Panc1 (cell line): ENCODE results near the gene PDK2. TPM values are rescaled to one million over a fixed set of nuclear protein-coding genes. Genes with fewer than 3 reads are reported as not detected.

ENCODE experiments used
- ATAC-seq: fragments of 200-7000 bp; cut with Tn5 transposase; 2 replicates; pipeline ENCODE4 v1.9.1; 2020; ENCODE audit warnings: mild to moderate bottlenecking, moderate library complexity
- BruUV-seq: library from RNA; stranded (reverse); fragments of 400-500 nt; replicated peaks from 2 replicates; lab custom pipeline; 2021; lab: Mats Ljungman, UMichigan
- CTCF ChIA-PET: fragments of 300-600 bp; sonication (Branson Sonifier 250); formaldehyde crosslinking; loops from one replicate; lab custom pipeline; 2022; ENCODE audit warnings: antibody characterized with exemption; lab: Charles Lee
- POLR2A ChIA-PET: fragments of 300-600 bp; sonication (Branson Sonifier 250); formaldehyde crosslinking; loops from one replicate; lab custom pipeline; 2022; ENCODE audit warnings: antibody characterized with exemption; lab: Charles Lee
- DNase-seq: peaks from one replicate; pipeline ENCODE4 v3.0.0-alpha.2; 2010; ENCODE audit warnings: low read depth, low spot score
- H3K27ac ChIP-seq: 2 replicates; pipeline ENCODE4 v1.5.1; 2011; ENCODE audit warnings: mild to moderate bottlenecking, low read length, inconsistent platforms
- H3K27me3 ChIP-seq: fragments of 200-500 bp; sonication (Bioruptor generic); 2 replicates; pipeline ENCODE4 v1.6.0; 2014; ENCODE audit warnings: low read length, inconsistent platforms; ENCODE audit not compliant: control insufficient read depth, insufficient read depth
- H3K36me3 ChIP-seq: fragments of 200-500 bp; sonication (Bioruptor generic); 2 replicates; pipeline ENCODE4 v1.5.1; 2014; ENCODE audit warnings: inconsistent platforms, mild to moderate bottlenecking, low read length, moderate library complexity; ENCODE audit not compliant: control insufficient read depth, insufficient read depth
- H3K4me1 ChIP-seq: 2 replicates; pipeline ENCODE4 v1.5.1; 2011; ENCODE audit warnings: inconsistent platforms, mild to moderate bottlenecking, low read length, moderate library complexity; ENCODE audit not compliant: control insufficient read depth, insufficient read depth
- H3K4me3 ChIP-seq, 2 experiments: 2 replicates each; pipeline ENCODE4 v1.5.1; 2011 to 2012; ENCODE audit warnings: low read depth in 2 of 2, low read length in 2 of 2, mild to moderate bottlenecking in 2 of 2, inconsistent platforms in 1 of 2, moderate library complexity in 1 of 2
- H3K9me3 ChIP-seq: fragments of 200-500 bp; sonication (Bioruptor generic); 2 replicates; pipeline ENCODE4 v1.5.1; 2014; ENCODE audit warnings: low read depth, mild to moderate bottlenecking, inconsistent platforms, low read length, moderate library complexity; ENCODE audit not compliant: control insufficient read depth, insufficient read depth
- POLR2AphosphoS5 ChIP-seq: IDR thresholded peaks from 2 replicates; pipeline ENCODE4 v1.6.1; 2012; ENCODE audit warnings: mild to moderate bottlenecking, low read depth, low read length, moderate library complexity
- REST ChIP-seq, 2 experiments: IDR thresholded peaks; 2 replicates each; pipeline ENCODE4 v1.6.1; 2011 to 2012; ENCODE audit warnings: low read depth in 2 of 2, control low read depth in 1 of 2, low read length in 1 of 2, mild to moderate bottlenecking in 1 of 2, moderate library complexity in 1 of 2; ENCODE audit not compliant: insufficient read depth in 1 of 2
- SIN3A ChIP-seq: IDR thresholded peaks from 2 replicates; pipeline ENCODE4 v1.6.1; 2012; ENCODE audit warnings: low read depth, mild to moderate bottlenecking, low read length, moderate library complexity, borderline replicate concordance; ENCODE audit not compliant: insufficient read depth
- TCF7L2 ChIP-seq: IDR thresholded peaks from 2 replicates; pipeline ENCODE4 v1.6.1; 2011; ENCODE audit warnings: mild to moderate bottlenecking, low read depth, low read length, inconsistent platforms
- in situ Hi-C: cut with HindIII; loops from 2 replicates; pipeline ENCODE4 v1.10.0; 2016; ENCODE audit warnings: low sequenced_read_pairs, low pct_unique_long_range_greater_than_20kb
- intact Hi-C: fragments of 100-400 bp; cut with micrococcal nuclease; formaldehyde crosslinking; loops from one replicate; pipeline ENCODE4 v1.10.0; 2022; ENCODE audit not compliant: unreplicated experiment
- total RNA-seq: library from RNA; stranded (reverse); gene quantifications from one replicate; pipeline ENCODE4 v1.2.1, GENCODE V29; 2021; ENCODE audit not compliant: unreplicated experiment
- TF ChIP-seq, protein P1 (sequence below): fragments of 450-650 bp; IDR thresholded peaks from 2 replicates; pipeline ENCODE4 v1.5.1; 2017; ENCODE audit warnings: mild to moderate bottlenecking

PDK2 gene
- total RNA-seq, 1 experiment from 2014 or later = 46.0 TPM

DNA sequence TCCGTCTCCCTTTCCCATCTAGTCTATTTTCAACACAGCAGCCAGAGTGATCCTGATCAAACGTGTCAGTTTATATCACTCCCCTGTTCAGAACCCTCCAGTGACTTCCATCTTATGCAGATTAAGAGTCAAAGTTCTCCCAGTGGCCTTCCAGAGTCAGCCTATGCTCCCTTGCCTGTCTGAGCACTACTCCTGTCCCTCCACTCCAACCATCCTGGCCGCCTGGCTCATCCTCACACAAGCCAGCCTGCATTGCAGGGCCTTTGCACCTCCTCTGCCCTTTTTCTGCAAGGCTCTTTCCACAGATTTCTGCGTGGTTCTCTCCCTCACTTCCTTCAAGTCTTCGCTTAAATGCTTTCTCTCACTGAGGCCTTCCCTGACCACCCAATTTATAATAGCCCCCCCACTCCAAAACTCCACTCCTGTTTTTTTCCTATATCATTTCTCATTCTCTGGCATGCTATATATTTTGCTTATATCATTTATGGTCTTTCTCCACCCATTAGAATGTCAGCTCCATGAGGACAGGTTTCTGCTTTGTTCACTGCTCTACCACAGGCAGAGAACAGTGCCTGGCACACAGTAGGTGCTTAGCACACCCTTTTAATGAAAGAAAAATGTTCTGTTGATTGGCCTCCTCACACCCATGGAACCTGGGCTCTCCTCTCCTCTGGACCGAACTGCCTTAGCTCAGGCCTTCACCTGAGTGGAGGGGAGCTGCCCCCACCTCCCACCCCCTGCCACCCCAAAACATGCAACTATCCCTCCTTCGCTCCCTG is 25.5 kb downstream of the PDK2 start:
- DNase-seq = no peak
- in situ Hi-C loops = no loop called here
- Histone ChIP-seq H3K9me3 (no peaks in the 10 kb centered on the region), H3K36me3 (no peaks in the 10 kb centered on the region), H3K27ac (no peak overlapping the region), H3K4me3 (no peak overlapping the region), H3K4me1 (peaks cover 6% of the 10 kb centered on the region; the same call in 1 of the 2 replicates), H3K27me3 (no peaks in the 10 kb centered on the region)
- TF ChIP-seq TCF7L2 (no peak), POLR2AphosphoS5 (no peak), REST (IDR thresholded peaks at IDR 0.05; ENCODE audit: insufficient read depth in 1 of 2, low read depth in 2 of 2, low read length in 1 of 2) (no peak), SIN3A (no peak)
- TF ChIP-seq, protein P1, sequence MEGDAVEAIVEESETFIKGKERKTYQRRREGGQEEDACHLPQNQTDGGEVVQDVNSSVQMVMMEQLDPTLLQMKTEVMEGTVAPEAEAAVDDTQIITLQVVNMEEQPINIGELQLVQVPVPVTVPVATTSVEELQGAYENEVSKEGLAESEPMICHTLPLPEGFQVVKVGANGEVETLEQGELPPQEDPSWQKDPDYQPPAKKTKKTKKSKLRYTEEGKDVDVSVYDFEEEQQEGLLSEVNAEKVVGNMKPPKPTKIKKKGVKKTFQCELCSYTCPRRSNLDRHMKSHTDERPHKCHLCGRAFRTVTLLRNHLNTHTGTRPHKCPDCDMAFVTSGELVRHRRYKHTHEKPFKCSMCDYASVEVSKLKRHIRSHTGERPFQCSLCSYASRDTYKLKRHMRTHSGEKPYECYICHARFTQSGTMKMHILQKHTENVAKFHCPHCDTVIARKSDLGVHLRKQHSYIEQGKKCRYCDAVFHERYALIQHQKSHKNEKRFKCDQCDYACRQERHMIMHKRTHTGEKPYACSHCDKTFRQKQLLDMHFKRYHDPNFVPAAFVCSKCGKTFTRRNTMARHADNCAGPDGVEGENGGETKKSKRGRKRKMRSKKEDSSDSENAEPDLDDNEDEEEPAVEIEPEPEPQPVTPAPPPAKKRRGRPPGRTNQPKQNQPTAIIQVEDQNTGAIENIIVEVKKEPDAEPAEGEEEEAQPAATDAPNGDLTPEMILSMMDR = no peak
- no TSS peak for BruUV-seq
- no peak for ATAC-seq
- ChIA-PET CTCF (no interaction called here), POLR2A (interaction anchor here (0.7 kb wide), 1 partner anchor 20 kb away, joined by 9 read pairs; no protein-coding TSS in a partner anchor)
- intact Hi-C loops = no loop called here

DNA sequence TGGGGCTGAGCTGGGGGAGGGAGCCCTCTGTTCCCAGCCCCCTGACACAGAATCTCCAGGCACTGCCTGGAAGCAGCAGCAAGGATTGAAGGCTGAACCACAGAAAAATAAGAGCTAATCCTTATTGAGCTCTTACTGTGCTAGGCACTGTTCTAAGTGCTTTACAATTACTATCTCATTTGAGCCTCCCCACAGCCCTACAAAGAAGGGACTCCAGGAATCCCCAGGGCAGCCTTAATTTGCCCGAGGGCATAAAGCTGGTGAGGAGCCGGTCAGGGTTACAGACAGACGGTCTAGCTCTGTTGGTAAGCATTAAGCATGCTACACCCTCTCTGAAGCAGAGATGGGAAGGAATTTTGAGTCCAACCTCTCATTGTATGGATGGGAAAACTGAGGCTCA is 27.8 kb downstream of the PDK2 start:
- ChIA-PET CTCF (interaction anchor here (0.7 kb wide), 1 partner anchor 8 kb away, joined by 3 read pairs; no protein-coding TSS in a partner anchor), POLR2A (interaction anchor here (0.5 to 0.8 kb wide), 3 partner anchors 8 to 175 kb away, joined by 3 to 7 read pairs (median 4); no protein-coding TSS in a partner anchor)
- Histone ChIP-seq H3K4me1 (peaks cover 6% of the 10 kb centered on the region; the same call in 1 of the 2 replicates), H3K4me3 (no peak overlapping the region), H3K9me3 (no peaks in the 10 kb centered on the region), H3K27me3 (no peaks in the 10 kb centered on the region), H3K27ac (no peak overlapping the region), H3K36me3 (no peaks in the 10 kb centered on the region)
- BruUV-seq = no TSS peak
- TF ChIP-seq TCF7L2 = no peak
- TF ChIP-seq SIN3A = no peak
- TF ChIP-seq POLR2AphosphoS5 = no peak
- TF ChIP-seq, protein P1 = no peak
- no peak for TF ChIP-seq REST (IDR thresholded peaks at IDR 0.05; ENCODE audit: insufficient read depth in 1 of 2, low read depth in 2 of 2, low read length in 1 of 2)
- in situ Hi-C loops (no loop called here), intact Hi-C loops (no loop called here)
- DNase-seq = no peak
- no peak for ATAC-seq
